NCI-H524 (cell line): Measurements from ENCODE around the gene NFATC1.
A peak's percentile ranks its signal among the peaks of the same experiment; 100 is the strongest.

Experiments
- DNase-seq, 2 experiments: peaks; one replicate each; lab custom pipeline; 2025; lab: John Stamatoyannopoulos, UW

NFATC1 gene

GRCh38 chr18:79395761-79396404 is at the start of gene NFATC1:
Gene NFATC1, plus strand, starts transcription at chr18:79395930. Its CDS starts 295 bp downstream, at chr18:79396225.
- peak in 1 of 2 experiments; percentile 13 for DNase-seq

- no peak for DNase-seq
Observed at GRCh38 chr18:79345981-79346380, 49.7 kb upstream of the NFATC1 start.

- DNase-seq = no peak
Observed at GRCh38 chr18:79348066-79348465, 47.7 kb upstream of the NFATC1 start.

GRCh38 chr18:79352432-79352831 is 43.3 kb upstream of the NFATC1 start:
- no peak for DNase-seq

GRCh38 chr18:79353267-79353666 is 42.5 kb upstream of the NFATC1 start:
- DNase-seq = peak in 1 of 2 experiments; percentile 7

- no peak for DNase-seq
Observed at GRCh38 chr18:79354350-79354749, 41.4 kb upstream of the NFATC1 start.

- no peak for DNase-seq
Observed at GRCh38 chr18:79355433-79356335, 40.0 kb upstream of the NFATC1 start.

- no peak for DNase-seq
Observed at GRCh38 chr18:79356435-79356834, 39.3 kb upstream of the NFATC1 start.

- no peak for DNase-seq
Observed at GRCh38 chr18:79360933-79361332, 34.8 kb upstream of the NFATC1 start.

- no peak for DNase-seq
Observed at GRCh38 chr18:79361766-79362522, 33.8 kb upstream of the NFATC1 start.

- DNase-seq = no peak
Observed at GRCh38 chr18:79365701-79366100, 30.0 kb upstream of the NFATC1 start.

- DNase-seq = no peak
Observed at GRCh38 chr18:79366177-79367094, 29.3 kb upstream of the NFATC1 start.

- DNase-seq = no peak
Observed at GRCh38 chr18:79367480-79367879, 28.2 kb upstream of the NFATC1 start.

- no peak for DNase-seq
Observed at GRCh38 chr18:79367989-79368388, 27.7 kb upstream of the NFATC1 start.

- DNase-seq = no peak
Observed at GRCh38 chr18:79368681-79369080, 27.0 kb upstream of the NFATC1 start.

- DNase-seq = no peak
Observed at GRCh38 chr18:79371561-79372121, 24.1 kb upstream of the NFATC1 start.

- no peak for DNase-seq
Observed at GRCh38 chr18:79372461-79372860, 23.3 kb upstream of the NFATC1 start.

- DNase-seq = no peak
Observed at GRCh38 chr18:79372991-79373390, 22.7 kb upstream of the NFATC1 start.

GRCh38 chr18:79373736-79374135 is 22.0 kb upstream of the NFATC1 start:
- DNase-seq = no peak

- no peak for DNase-seq
Observed at GRCh38 chr18:79374408-79375171, 21.1 kb upstream of the NFATC1 start.
